B cell (primary cell): ENCODE results near the gene CCBE1. TPM values are rescaled to one million over a fixed set of nuclear protein-coding genes. Genes with fewer than 3 reads are reported as not detected.

Source experiments
- ATAC-seq: fragments of 200-7000 bp; cut with Tn5 transposase; one replicate; pipeline ENCODE4 v1.10.0; 2021; ENCODE audit warnings: low read depth, mild to moderate bottlenecking, moderate number of reproducible peaks, moderate library complexity
- CTCF ChIA-PET: fragments of 350-600 bp; sonication (Branson Sonifier 250); formaldehyde crosslinking; loops from one replicate; lab custom pipeline; 2021; ENCODE audit warnings: antibody characterized with exemption, inconsistent platforms; lab: Charles Lee
- POLR2A ChIA-PET: fragments of 350-600 bp; sonication (Branson Sonifier 250); formaldehyde crosslinking; loops from one replicate; lab custom pipeline; 2021; ENCODE audit warnings: antibody characterized with exemption; lab: Charles Lee
- DNase-seq: peaks from one replicate; pipeline ENCODE4 v3.0.0; 2013
- H2AFZ ChIP-seq: 2 replicates; pipeline ENCODE4 v1.6.1; 2012; ENCODE audit warnings: mild to moderate bottlenecking, low read depth, low read length; ENCODE audit not compliant: insufficient read depth, poor library complexity, severe bottlenecking
- H3K27ac ChIP-seq, 2 donors: 1 replicate in 1 of 2; 2 replicates in 1 of 2; pipeline ENCODE4 v1.5.1; 2012 to 2013; ENCODE audit warnings: low read length in 2 of 2, mild to moderate bottlenecking in 2 of 2, moderate library complexity in 1 of 2
- H3K27me3 ChIP-seq, 4 experiments: fragments of 200-600 bp in 1 of 4; sonication (generic) in 1 of 4; replicated peaks in 1 of 4; 1 replicate in 2 of 4; 2 replicates in 2 of 4; pipeline versions ENCODE4 v1.6.1 to v1.7.0; 2013 to 2016; ENCODE audit warnings: low read length in 3 of 4, mild to moderate bottlenecking in 2 of 4, mixed read lengths in 1 of 4, moderate library complexity in 1 of 4; ENCODE audit not compliant: insufficient read depth in 4 of 4, control insufficient read depth in 3 of 4; ENCODE audit errors: control extremely low read depth in 1 of 4
- H3K36me3 ChIP-seq, 2 experiments: replicated peaks in 1 of 2; 1 replicate in 1 of 2; 2 replicates in 1 of 2; pipeline versions ENCODE4 v1.6.1 to v1.7.1; 2013; ENCODE audit warnings: low read length in 1 of 2; ENCODE audit not compliant: insufficient read depth in 2 of 2, control insufficient read depth in 1 of 2; ENCODE audit errors: control extremely low read depth in 1 of 2, extremely low read depth in 1 of 2
- H3K4me1 ChIP-seq, 2 donors: fragments of 200-600 bp in 1 of 2; sonication (generic) in 1 of 2; 1 replicate in 1 of 2; 2 replicates in 1 of 2; pipeline versions ENCODE4 v1.5.1 to v1.6.1; 2013 to 2017; ENCODE audit warnings: low read length in 2 of 2; ENCODE audit not compliant: control insufficient read depth in 2 of 2, insufficient read depth in 2 of 2
- H3K4me2 ChIP-seq: replicated peaks from 2 replicates; pipeline ENCODE3; 2012; ENCODE audit warnings: mild to moderate bottlenecking, low read depth, low read length; ENCODE audit not compliant: poor library complexity, severe bottlenecking
- H3K4me3 ChIP-seq, 5 experiments: fragments of 200-600 bp in 1 of 5; sonication (generic) in 1 of 5; 1 replicate in 3 of 5; 2 replicates in 2 of 5; pipeline versions ENCODE4 v1.5.1 to v1.7.0; 2011 to 2016; ENCODE audit warnings: low read length in 4 of 5, mild to moderate bottlenecking in 4 of 5, low read depth in 2 of 5, control low read depth in 1 of 5, moderate library complexity in 1 of 5; ENCODE audit not compliant: insufficient read depth in 1 of 5; ENCODE audit errors: control extremely low read depth in 1 of 5, extremely low read depth in 1 of 5
- H3K79me2 ChIP-seq: fragments of 200-600 bp; sonication (generic); one replicate; pipeline ENCODE4 v1.6.0; 2016; ENCODE audit warnings: low read length; ENCODE audit not compliant: control insufficient read depth, insufficient read depth
- H3K9ac ChIP-seq: fragments of 200-600 bp; sonication (generic); 2 replicates; pipeline ENCODE4 v1.6.1; 2017; ENCODE audit warnings: mild to moderate bottlenecking, low read length, moderate library complexity
- H3K9me3 ChIP-seq, 3 donors: one replicate each; pipeline versions ENCODE4 v1.6.1 to v1.7.1; 2013; ENCODE audit warnings: low read length in 2 of 3; ENCODE audit not compliant: control insufficient read depth in 2 of 3, insufficient read depth in 1 of 3; ENCODE audit errors: control extremely low read depth in 1 of 3
- H4K20me1 ChIP-seq: 2 replicates; pipeline ENCODE4 v1.6.0; 2012; ENCODE audit warnings: mild to moderate bottlenecking, low read length; ENCODE audit not compliant: insufficient read depth, control insufficient read depth, poor library complexity, severe bottlenecking
- H3K27ac Mint-ChIP-seq: one replicate; pipeline ENCODE4 v1.8.0; 2021; ENCODE audit warnings: mixed read lengths
- H3K27me3 Mint-ChIP-seq: one replicate; pipeline ENCODE4 v1.8.0; 2021; ENCODE audit warnings: mixed read lengths
- H3K4me1 Mint-ChIP-seq: one replicate; pipeline ENCODE4 v1.8.0; 2021; ENCODE audit warnings: mixed read lengths
- H3K4me3 Mint-ChIP-seq: one replicate; pipeline ENCODE4 v1.8.0; 2021; ENCODE audit warnings: mixed read lengths
- H3K9me3 Mint-ChIP-seq: one replicate; pipeline ENCODE4 v1.8.0; 2022; ENCODE audit warnings: mixed read lengths; ENCODE audit not compliant: insufficient read depth
- CTCF ChIP-seq: fragments of 200-600 bp; IDR thresholded peaks from one replicate; pipeline ENCODE4 v1.8.0; 2022; ENCODE audit warnings: antibody characterized with exemption, mild to moderate bottlenecking
- EZH2 ChIP-seq: IDR thresholded peaks from 2 replicates; pipeline ENCODE4 v1.6.1; 2012; ENCODE audit warnings: borderline replicate concordance, low read depth, mild to moderate bottlenecking, moderate library complexity, low read length; ENCODE audit not compliant: insufficient read depth, poor library complexity, severe bottlenecking
- WGBS: methylation state at CpG from one replicate; pipeline ENCODE4 v1.1.5; 2013; ENCODE audit warnings: missing lambda C conversion rate; ENCODE audit not compliant: insufficient coverage; 5-methylcytosine and 5-hydroxymethylcytosine counted together
- intact Hi-C: fragments of 100-400 bp; cut with micrococcal nuclease; formaldehyde crosslinking; loops from one replicate; pipeline ENCODE4 v1.10.0; 2022
- polyA plus RNA-seq: library from polyadenylated mRNA; depleted of rRNA; stranded (reverse); fragments of >200 nt; gene quantifications from 2 replicates; pipeline ENCODE4 v1.2.3, GENCODE V29; 2012
- total RNA-seq, 2 donors: library from RNA; stranded (reverse); fragments of 120-200 nt in 1 of 2; gene quantifications; 1 replicate in 1 of 2; 2 replicates in 1 of 2; pipeline versions ENCODE4 v1.2.3 to v1.2.4, GENCODE V29; 2013 to 2022

Gene CCBE1
- total and polyA plus RNA-seq, 2 donors (not counting 1 experiment from before 2014, with no cell fraction given) = not detected

GRCh38 chr18:59685501-59685900 is 11.7 kb downstream of the CCBE1 start:
- Histone ChIP-seq H3K4me1 (no peaks in the 10 kb centered on the region), H3K27me3 (peaks cover 0 to 5% (median under 1%) of the 10 kb centered on the region in 4 experiments), H3K79me2 (no peaks in the 10 kb centered on the region), H3K9me3 (peaks cover 0 to 2% (median 0%) of the 10 kb centered on the region in 3 donors), H3K4me3 (no peak overlapping the region), H3K36me3 (no peaks in the 10 kb centered on the region), H4K20me1 (no peaks in the 10 kb centered on the region), H3K9ac (no peak overlapping the region), H2AFZ (no peak overlapping the region), H3K4me2 (no peak overlapping the region), H3K27ac (no peak overlapping the region)
- Mint-ChIP-seq H3K9me3 (no peaks in the 10 kb centered on the region), H3K4me3 (no peak overlapping the region), H3K27me3 (peaks cover 24% of the 10 kb centered on the region), H3K27ac (no peak overlapping the region), H3K4me1 (no peaks in the 10 kb centered on the region)
- POLR2A ChIA-PET = no interaction called here
- WGBS = 44% methylated on average over 4 of the region's 4 CpGs
- ATAC-seq (no peak), DNase-seq (no peak)
- intact Hi-C loops = no loop called here
- TF ChIP-seq EZH2 (no peak), CTCF (no peak)
- CTCF ChIA-PET = no interaction called here

- intact Hi-C loops = no loop called here
Measured at GRCh38 chr18:59684777-59685176, 12.4 kb downstream of the CCBE1 start.

More at GRCh38 chr18:59684777-59685176, 12.4 kb downstream of the CCBE1 start:
- no peaks in the 10 kb centered on the region for H3K36me3 ChIP-seq
- ATAC-seq (no peak), DNase-seq (no peak)
- H3K27ac ChIP-seq = no peak overlapping the region
- CTCF ChIA-PET = no interaction called here
- POLR2A ChIA-PET = no interaction called here
- peaks cover 0 to 3% (median 0%) of the 10 kb centered on the region in 4 experiments for H3K27me3 ChIP-seq
- TF ChIP-seq EZH2 = no peak
- no peak for TF ChIP-seq CTCF
- no peak overlapping the region for H3K27ac Mint-ChIP-seq
- H3K9ac ChIP-seq = no peak overlapping the region
- no peak overlapping the region for H3K4me3 ChIP-seq
- no peaks in the 10 kb centered on the region for H3K4me1 Mint-ChIP-seq
- H2AFZ ChIP-seq = no peak overlapping the region
- 86% methylated on average over 1 of the region's 2 CpGs for WGBS
- peaks cover 22% of the 10 kb centered on the region for H3K27me3 Mint-ChIP-seq
- no peaks in the 10 kb centered on the region for H3K9me3 Mint-ChIP-seq
- H4K20me1 ChIP-seq = no peaks in the 10 kb centered on the region
- no peaks in the 10 kb centered on the region for H3K79me2 ChIP-seq
- H3K4me1 ChIP-seq = no peaks in the 10 kb centered on the region
- no peak overlapping the region for H3K4me3 Mint-ChIP-seq
- peaks cover 0 to 2% (median 0%) of the 10 kb centered on the region in 3 donors for H3K9me3 ChIP-seq
- H3K4me2 ChIP-seq = no peak overlapping the region
